HG02938 (cell line): ENCODE results near the gene STXBP1.

Source experiments
- ATAC-seq: cut with Tn5 transposase; IDR thresholded peaks from one replicate; pipeline ENCODE4 v1.9.1; 2021; ENCODE audit warnings: mild to moderate bottlenecking, moderate library complexity; ENCODE audit not compliant: unreplicated experiment

Gene STXBP1

DNA sequence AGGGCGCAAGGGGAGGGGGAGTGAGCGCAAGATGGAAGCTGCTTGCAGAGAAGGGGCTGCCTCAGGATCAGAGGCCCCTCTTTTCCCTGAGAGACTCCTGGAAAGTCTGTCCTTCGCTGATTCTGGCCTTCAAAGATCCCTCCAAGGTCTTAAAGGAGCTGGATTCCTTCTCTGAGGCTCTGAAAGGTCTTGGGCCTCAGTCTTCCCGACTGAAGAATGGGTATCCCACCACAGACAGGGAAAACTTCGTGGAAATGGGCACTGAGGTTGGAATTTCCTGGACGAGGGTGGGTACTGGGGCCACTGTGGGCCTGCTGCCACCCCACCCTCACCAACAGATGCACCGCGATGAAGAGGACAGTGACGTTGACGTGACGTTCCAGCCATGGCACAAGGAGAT is 100.3 kb downstream of the STXBP1 start:
- no peak for ATAC-seq

DNA sequence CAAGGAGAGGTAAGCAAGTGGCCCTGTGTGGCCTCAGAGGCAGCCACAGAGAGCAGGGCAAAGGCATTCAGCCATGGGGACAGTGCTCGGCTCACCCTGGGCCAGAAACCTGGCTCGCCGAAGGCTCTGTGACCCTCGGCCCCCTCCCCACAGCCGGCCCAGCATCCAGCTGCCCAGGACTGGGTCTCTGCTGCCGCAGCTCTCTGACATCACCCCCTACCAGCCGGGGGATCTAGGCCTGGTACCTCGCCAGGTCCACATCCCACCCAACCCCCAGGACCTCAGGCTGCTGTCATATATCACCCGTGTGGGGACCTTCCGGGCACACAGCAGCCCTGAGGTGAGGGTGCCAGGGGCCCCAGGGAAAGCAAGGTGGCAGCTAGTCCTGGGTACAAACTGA is 100.8 kb downstream of the STXBP1 start:
- ATAC-seq, result no peak

DNA sequence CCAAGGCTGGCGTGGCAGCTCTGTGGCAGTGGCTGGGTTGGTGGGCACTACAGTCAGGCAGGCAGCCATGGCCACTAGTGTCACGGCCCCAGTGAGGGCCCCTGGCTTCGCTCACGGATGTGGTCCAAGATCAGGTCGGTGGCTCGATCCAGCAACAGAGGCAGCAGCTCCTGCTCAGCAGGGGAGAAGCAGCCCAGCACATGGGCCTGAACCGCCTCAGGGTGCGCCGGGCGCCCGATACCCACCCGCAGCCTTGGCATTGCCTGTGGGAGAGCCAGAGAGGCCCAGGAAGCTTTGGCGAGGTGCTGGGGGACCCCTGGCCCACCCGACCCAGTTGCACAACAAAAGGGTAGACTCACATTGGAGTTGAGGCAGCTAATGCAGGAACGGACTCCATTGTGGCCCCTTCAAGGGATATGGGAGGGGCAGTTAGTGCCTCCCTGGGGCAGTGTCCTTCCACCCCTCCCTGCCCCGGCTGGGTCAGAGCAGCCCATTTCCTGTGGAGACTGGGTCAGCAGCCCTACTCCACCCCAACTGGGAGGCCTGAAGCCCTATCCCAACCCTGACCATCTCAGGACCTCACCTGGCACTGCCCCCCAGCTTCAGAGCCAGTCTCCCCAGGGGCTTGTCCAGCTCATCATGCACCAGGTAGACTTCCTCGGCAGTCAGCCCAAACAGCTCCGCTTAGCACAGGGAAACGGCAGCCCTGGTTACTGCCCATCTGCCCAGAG is 102.1 kb downstream of the STXBP1 start:
- no peak for ATAC-seq

DNA sequence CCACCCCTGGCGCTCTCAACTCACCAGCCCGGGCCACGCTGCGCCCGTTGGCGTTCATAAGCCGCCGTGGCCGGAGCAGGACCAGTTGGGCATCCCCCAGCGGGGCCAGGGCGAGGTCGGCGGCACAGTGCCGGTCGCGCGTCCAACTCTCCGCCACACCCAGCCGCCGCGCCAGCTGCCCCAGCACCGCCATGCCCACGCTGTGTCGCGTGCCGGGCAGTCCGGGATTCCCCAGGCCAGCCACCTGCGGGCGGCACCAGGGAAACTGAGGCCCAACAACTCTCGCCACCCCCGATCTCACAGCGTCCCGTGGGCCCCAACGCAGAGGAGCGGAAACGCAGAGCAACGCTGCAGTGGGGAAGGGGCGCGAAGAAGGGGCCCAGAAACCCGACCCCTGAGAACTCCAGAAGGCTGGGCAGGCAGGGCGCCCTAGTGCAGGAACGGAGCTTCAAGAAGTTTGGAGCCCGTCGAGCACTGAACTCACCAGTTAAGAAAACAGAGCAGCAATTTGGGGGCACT is 102.9 kb downstream of the STXBP1 start:
- ATAC-seq, result no peak

DNA sequence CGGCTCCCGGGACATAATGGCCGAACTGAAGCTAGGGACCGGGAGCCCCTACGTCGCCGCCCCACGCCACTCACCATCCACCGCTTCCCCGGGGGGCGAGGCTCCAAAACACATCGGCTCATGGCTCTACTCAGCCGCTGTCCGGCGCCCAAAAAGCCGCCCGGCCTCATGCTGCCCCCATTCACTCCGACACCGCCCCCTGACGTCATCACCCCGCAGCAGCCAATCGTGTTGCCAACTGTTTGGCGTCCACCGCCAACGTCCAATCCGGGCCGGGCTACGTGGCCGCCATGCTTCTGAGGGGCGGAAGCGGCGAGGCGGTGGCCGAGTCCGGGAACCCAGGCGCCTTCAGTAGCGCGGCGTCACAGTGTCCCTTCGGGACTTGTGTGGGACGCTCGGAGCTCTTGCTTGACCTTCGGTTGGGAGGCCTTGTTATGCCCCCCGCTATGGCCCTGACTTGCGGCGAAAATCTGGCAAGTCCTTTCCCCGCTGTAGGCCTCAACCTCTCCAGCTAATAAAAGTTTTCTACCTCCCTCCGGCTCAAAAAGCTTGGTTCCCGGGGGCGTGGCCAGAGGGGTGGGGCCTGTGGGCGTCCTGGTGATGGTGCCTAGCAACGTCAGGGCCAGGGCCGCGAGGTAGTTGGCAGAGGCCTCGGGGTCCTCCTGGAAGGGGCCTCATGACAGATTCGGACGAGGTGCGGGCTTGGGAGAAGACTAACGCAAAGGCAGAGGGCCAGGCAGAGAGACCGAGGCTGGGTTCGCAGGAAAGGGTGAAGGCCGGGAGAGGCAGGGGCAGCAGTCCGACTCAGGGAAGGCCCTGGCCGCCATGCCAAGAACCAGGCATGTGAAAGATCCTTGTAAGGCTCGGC is 103.6 kb downstream of the STXBP1 start, which contains the start of the genes PTRH1 and TTC16:
TSS of gene PTRH1 (minus strand) at position 194 of the 868 bp plus-strand sequence. CDS start at position 170, 24 bp downstream.
TSS of gene TTC16 (plus strand) at position 610 of the 868 bp plus-strand sequence. CDS start at position 677, 67 bp downstream.
- ATAC-seq, result peak; percentile 88

DNA sequence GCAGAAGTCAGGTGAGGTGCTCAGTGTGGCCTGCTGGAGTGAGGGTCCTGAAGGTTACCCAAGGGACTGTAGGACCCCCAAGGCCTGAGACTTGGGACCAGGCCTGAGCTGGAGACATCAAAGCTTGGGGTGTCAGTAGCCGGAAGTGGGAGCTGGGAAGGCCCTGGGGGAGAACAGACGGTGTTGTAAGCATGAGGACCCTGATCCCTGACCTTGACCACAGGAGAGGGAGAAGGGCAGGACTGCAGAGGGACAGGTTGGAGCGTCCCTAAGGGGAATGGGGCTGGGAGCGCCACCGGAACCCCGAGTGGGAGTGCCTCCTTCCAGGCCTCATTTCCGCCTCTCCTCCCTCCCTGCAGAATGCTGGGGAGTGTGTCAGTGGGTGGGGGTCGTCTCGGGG is 104.3 kb downstream of the STXBP1 start:
- no peak for ATAC-seq

DNA sequence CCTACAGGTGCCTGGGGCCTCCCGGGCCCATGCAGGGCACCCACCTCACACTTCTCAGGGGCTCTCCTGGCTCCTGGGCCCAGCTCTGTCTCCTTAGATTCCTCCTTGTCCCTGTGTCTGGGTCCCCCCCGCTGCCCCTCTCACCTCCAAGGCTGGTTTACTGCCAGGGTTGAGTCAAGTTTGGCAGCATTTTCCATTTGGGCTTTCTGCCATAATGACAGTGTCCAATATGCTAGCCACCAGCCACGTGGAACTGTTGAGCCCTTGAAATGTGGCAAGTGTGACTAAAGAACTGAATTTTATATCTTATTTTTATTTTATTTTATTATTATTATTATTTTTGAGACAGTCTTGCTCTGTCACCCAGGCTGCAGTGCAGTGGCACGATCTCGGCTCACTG is 105.7 kb downstream of the STXBP1 start:
- no peak for ATAC-seq

DNA sequence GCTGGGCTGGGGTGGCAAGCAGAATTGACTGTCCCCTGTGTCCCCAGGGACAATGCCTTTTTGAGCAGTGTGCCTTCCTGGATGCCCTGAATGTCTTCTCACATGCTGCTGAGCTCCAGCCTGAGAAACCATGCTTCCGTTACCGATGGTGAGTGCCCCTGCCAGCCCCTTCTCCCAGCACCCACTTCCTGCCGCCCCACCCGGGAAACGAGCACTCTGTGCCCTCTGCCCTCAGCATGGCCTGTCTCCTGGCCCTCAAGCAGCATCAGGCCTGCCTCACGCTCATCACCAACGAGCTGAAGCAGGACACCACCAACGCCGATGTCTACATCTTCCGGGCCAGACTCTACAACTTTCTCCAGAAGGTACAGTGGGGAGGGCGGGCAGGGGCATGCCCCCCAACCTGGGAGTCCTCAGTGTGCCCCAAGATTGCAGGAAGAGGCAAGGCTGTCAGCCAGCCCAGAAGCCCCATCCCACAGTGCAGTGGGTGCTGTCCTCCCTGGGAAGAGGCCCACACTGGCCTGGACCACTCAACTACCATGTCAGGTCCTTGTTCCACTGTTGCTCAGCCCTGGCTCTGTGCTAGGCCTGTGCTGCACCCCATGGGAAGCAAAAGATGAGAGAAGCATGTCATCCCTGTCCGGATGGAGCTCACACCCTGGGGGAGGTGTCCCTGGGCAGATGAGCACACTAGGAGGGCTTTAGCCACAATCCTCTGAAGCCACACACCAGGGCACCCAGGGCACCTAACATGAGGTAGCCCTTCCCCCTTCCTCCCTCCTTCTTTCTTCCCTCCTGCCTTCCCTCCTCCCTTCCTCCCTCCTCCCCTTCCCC is 108.2 kb downstream of the STXBP1 start:
- ATAC-seq, result no peak

DNA sequence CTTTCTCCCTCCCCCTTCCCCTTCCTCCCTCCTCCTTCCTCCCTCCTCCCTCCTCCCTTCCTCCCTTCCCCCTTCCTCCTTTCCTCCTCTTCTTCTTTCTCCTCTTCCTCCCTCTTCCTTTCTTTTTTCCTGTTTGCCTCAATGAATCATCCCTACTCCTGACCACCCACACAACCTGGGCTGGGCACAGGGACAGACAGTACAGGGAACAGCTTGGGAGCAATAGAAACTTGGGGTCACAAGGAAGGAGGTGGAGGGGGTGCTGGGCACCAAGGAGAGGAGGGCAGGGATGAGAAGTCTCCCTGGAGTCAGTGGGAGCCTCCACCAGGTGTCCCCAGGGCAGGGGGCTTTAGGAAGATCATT is 108.8 kb downstream of the STXBP1 start:
- ATAC-seq, result no peak

DNA sequence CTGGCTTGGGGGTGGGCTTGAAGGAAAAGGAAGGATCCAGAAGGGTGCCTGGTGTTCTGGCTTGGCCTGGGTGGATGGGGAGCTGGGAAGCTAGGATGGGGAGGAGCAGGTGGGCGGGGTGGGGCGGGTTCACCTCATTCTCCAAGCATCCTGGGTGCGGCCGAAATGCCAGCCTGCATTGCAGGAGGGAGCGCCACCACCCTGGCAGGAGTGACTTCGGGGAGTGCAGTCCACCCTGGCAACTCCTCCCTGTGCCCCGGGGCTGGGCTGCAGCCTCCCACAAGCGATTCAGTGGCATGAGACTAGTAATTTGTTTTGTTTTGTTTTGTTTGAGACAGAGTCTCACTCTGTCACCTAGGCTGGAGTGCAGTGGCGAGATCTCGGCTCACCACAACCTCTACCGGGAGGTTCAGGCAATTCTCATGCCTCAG is 109.3 kb downstream of the STXBP1 start:
- ATAC-seq, result no peak

DNA sequence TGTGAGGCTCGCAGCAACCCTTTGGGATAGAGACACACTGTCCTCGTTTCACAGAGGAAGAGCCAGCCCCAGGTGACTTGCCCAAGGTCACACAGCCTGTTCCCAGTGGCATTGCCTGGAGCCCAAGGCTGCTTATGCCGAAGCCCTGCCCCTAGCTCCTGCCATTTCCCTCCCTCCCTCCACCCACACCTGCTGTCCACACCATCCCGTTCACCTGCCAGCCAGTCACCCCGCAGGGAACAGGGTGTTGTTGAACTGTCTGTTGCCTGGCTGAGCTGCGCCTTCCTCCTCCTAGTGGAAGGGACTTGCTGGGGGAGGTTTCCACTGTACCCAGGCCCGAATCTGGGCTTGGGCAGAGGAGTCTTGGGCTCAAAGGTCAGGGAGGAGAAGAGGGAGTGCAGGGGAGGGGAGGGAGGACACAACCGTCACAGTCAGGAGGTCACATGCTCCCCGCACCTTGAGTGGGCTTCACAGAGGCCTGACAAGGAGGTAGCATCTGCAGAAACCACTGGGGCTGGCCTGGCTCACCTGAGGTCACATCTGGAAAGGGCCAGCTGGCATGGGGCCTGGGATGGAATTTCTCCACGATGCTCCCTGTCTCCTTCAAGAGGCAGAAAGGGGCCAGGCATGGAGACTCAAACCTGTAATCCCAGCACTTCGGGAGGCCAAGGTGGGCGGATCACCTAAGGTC is 110.1 kb downstream of the STXBP1 start:
- ATAC-seq, result no peak

DNA sequence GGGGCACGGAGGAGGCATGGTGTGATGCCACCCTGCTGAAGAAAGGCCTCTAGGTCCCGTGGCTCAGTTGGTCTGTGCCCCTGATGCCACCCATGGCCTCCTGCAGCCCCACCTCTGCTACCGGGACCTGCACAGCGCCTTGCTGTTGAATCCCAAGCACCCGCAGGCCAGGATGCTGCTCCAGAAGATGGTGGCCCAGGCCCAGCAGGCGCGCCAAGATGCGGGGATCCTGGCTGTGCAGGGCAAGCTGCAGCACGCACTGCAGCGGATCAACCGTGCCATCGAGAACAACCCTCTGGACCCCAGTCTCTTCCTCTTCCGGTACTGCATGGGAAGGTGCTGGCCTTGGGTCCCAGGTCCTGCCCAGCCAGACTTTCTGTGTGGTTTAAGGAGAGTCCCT is 110.9 kb downstream of the STXBP1 start:
- ATAC-seq, result no peak

DNA sequence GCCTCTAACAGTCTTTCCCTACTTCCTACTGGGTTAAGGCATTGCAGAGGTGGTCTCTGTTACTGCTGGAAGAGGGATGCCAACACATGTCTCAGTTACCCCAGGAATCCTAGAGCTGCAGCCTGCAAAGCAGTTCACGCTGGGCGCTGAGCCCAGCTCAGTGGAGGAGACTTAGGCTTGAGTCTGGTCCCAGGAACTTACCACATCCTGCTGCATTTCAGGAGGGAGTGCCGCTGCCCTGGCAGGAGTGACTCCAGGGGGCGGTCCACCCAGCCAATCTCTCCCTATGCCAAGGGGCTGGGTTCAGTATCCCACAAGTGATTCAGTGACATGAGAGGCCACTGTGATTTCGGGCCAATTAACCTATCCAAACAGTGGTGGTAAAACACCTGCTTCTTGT is 111.4 kb downstream of the STXBP1 start:
- no peak for ATAC-seq

DNA sequence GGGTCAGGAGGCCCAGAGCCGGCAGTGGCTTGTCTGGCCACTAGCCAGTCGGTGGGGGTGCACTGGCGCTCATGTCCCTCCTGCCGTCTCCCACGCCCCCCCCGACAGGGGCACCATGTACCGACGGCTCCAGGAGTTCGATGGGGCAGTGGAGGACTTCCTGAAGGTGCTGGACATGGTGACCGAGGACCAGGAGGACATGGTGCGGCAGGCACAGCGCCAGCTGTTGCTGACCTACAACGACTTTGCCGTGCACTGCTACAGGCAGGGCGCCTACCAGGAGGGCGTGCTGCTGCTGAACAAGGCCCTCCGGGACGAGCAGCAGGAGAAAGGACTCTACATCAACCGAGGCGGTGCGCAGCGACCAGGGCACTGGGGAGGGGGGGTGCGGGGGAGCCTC is 111.9 kb downstream of the STXBP1 start:
- no peak for ATAC-seq

DNA sequence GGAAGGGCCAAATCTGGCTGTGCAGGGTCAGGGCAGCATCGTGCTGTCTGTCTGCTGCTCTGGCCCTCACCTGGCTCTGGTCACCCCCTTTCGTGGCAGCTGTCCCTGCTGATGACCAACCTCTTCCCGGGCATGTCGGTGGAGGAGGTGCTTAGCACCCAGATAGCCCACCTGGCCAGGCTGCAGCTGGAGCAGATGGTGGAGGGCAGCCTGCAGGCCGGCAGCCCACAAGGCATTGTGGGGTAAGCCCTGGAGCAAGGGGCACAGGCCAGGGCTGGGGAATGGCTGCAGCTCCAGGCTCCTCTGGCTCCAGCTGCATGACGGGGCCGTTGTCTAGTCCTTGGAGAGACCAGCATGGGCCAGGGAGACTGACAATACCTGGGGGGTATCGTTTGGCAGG is 114.8 kb downstream of the STXBP1 start:
- ATAC-seq, result no peak

DNA sequence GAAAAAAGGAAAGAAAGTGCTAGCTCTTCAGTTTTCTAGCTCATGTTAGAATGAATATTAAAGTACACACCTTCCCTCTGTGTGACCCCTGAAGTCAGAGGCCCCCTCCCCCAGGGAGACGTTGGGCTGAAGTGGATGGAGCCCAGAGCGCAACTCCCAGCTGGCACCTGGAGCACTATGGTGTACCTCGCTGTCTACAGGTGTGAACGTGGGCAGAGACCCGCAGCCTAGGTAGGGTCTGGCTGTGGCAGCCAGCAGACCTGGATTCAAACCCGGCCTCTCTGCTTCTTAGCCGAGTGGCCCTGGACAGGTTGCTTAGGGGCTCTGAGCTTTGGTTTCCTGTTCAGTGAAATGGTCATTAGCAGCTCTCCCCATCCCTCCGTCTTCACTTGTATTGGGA is 116.7 kb downstream of the STXBP1 start:
- no peak for ATAC-seq

DNA sequence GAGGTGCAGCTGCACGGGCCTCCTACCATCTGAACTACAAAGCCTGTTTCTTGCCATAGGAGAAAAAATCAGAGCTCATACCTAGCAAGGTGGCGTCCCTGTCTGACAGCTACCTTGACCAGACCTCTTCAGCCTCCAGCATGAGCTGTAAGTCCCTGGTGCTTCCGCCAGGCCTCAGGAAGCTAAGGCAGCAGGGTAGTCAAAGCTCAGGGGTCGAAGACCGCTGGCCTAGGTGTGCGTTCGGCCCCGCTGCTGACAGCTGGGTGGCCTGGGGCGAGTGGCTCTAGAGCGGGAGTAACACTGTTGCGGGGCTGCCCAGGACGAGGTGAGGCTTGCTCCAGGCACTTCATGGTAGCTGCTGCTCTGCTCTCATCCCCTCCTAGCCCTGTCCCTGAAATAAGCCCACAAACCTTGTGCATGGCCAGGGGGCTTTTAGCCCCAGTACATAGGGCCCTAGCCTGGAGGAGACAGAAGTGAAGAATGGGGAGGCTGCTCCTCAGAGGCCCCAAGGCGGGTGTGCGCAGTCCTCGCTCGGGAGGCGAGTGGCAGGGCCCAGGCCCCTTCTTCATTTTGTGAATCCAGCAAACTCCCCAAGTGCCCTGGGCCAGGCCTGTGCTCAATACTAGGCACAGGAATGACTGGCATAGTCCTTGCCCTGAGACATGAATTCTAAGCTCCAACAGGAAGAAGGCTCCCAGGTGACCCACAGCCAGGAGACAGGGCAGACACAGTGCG is 117.6 kb downstream of the STXBP1 start:
- no peak for ATAC-seq

DNA sequence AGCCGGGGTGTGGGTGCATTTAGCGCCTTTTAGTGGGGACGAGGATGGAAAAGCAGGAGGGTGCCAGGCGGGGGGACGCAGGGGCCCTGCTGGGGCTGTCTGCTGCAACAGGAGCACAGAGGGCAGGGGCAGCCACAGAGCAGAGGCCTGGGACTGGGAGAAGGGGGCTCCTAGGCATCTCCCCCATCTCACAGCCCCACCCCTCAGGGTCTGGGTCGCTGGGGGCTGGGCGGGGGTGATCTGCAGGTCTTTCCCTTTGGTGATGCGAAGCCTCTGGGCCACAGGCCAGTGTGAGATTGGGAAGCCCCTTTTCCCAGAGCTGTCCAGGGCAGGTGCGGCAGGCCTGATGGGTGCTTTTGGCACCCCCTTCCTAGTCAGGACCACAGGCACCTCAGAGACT is 118.2 kb downstream of the STXBP1 start:
- no peak for ATAC-seq

DNA sequence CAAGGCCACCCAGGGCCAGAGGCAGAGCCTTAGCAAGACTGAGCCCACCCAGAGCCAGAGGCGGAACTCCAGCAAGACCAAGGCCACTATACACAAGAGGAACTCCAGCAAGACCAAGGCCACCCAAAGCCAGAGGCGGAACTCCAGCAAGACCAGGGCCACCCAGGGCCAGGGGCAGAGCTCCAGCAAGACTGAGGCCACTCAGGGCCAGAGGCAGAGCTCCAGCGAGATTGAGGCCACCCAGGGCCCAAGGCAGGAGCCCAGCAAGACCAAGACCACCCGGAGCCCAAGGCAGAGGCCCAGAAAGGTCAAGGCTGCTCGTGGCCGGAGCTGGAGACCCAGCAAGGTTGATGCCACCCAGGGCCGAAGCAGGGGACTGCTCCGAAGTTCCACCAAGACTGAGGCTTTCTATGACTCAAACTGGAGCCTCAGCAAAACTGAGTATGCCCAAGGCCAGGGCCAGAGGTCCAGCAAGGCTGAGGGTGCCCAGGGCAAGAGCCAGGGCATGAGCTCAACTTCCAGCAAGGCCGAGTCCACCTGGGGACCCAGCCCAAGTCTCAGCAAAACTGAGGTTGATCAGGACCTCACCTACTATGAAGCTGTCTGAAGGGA is 118.8 kb downstream of the STXBP1 start:
- no peak for ATAC-seq
